Measurements from ENCODE around the gene ALG12. TPM values are rescaled to one million over a fixed set of nuclear protein-coding genes. Genes with fewer than 3 reads are reported as not detected.

The ALG12 gene
- total and polyA plus RNA-seq, 4 donors = 3.0 to 18.7 (median 13.5) TPM

GRCh38 chr22:49922484-49922883 is 4.2 kb upstream of the ALG12 start:
- Histone ChIP-seq H3K9me3 (ENCODE audit: control insufficient read depth, low read length) (no peaks in the 10 kb centered on the region), H3K27me3 (ENCODE audit: control insufficient read depth in 1 of 2, insufficient read depth in 2 of 2, low read length in 1 of 2) (no peaks in the 10 kb centered on the region), H3K36me3 (ENCODE audit: control insufficient read depth in 1 of 2, insufficient read depth in 2 of 2, low read length in 1 of 2) (no peaks in the 10 kb centered on the region), H3K4me1 (ENCODE audit: control insufficient read depth in 1 of 2, insufficient read depth in 2 of 2, low read length in 2 of 2) (no peaks in the 10 kb centered on the region), H3K4me3 (ENCODE audit: low read length in 2 of 2) (no peak overlapping the region), H3K27ac (ENCODE audit: low read depth in 1 of 2, low read length in 2 of 2) (no peak overlapping the region)
- DNase-seq (no peak), ATAC-seq (ENCODE audit: low FRiP score) (no peak)
- WGBS, 2 donors = 92 to 94% methylated on average over 21 to 22 of the region's 22 CpGs
- intact Hi-C loops (cut with DNase I) = loop anchor here in 1 of 2 donors (10.0 kb wide), 2 partner anchors 52 to 282 kb away; partner anchors contain the start of gene SELENOO

- no peaks in the 10 kb centered on the region for H3K36me3 ChIP-seq (ENCODE audit: control insufficient read depth in 1 of 2, insufficient read depth in 2 of 2, low read length in 1 of 2)
- intact Hi-C loops (cut with DNase I) = loop anchor here in 1 of 2 donors (10.0 kb wide), 2 partner anchors 53 to 283 kb away; partner anchors contain the start of gene SELENOO
Observed at GRCh38 chr22:49921508-49922278, 3.5 kb upstream of the ALG12 start.

GRCh38 chr22:49920859-49921258 is 2.6 kb upstream of the ALG12 start:
- DNase-seq = no peak
- intact Hi-C loops (cut with DNase I) = loop anchor here in 1 of 2 donors (10.0 kb wide), 2 partner anchors 54 to 284 kb away; partner anchors contain the start of gene SELENOO
- Histone ChIP-seq H3K4me3 (ENCODE audit: low read length in 2 of 2) (no peak overlapping the region), H3K27me3 (ENCODE audit: control insufficient read depth in 1 of 2, insufficient read depth in 2 of 2, low read length in 1 of 2) (no peaks in the 10 kb centered on the region), H3K4me1 (ENCODE audit: control insufficient read depth in 1 of 2, insufficient read depth in 2 of 2, low read length in 2 of 2) (no peaks in the 10 kb centered on the region), H3K9me3 (ENCODE audit: control insufficient read depth, low read length) (no peaks in the 10 kb centered on the region), H3K27ac (ENCODE audit: low read depth in 1 of 2, low read length in 2 of 2) (no peak overlapping the region), H3K36me3 (ENCODE audit: control insufficient read depth in 1 of 2, insufficient read depth in 2 of 2, low read length in 1 of 2) (no peaks in the 10 kb centered on the region)
- ATAC-seq (ENCODE audit: low FRiP score) = no peak
- 95% methylated on average over 18 of the region's 18 CpGs for WGBS, 2 donors

More at GRCh38 chr22:49921508-49922278, 3.5 kb upstream of the ALG12 start:
- Histone ChIP-seq H3K27me3 (ENCODE audit: control insufficient read depth in 1 of 2, insufficient read depth in 2 of 2, low read length in 1 of 2) (no peaks in the 10 kb centered on the region), H3K4me3 (ENCODE audit: low read length in 2 of 2) (no peak overlapping the region), H3K9me3 (ENCODE audit: control insufficient read depth, low read length) (no peaks in the 10 kb centered on the region), H3K4me1 (ENCODE audit: control insufficient read depth in 1 of 2, insufficient read depth in 2 of 2, low read length in 2 of 2) (no peaks in the 10 kb centered on the region), H3K27ac (ENCODE audit: low read depth in 1 of 2, low read length in 2 of 2) (no peak overlapping the region)
- 90 to 91% methylated on average over 35 of the region's 35 CpGs for WGBS, 2 donors
- ATAC-seq (ENCODE audit: low FRiP score) (no peak), DNase-seq (no peak)

GRCh38 chr22:49918911-49919881 is 958 bp upstream of the ALG12 start:
- peak; percentile 0 for ATAC-seq (ENCODE audit: low FRiP score)
- 36 to 38% methylated on average over 44 to 47 of the region's 47 CpGs for WGBS, 2 donors
- Histone ChIP-seq H3K4me1 (ENCODE audit: control insufficient read depth in 1 of 2, insufficient read depth in 2 of 2, low read length in 2 of 2) (no peaks in the 10 kb centered on the region), H3K27me3 (ENCODE audit: control insufficient read depth in 1 of 2, insufficient read depth in 2 of 2, low read length in 1 of 2) (no peaks in the 10 kb centered on the region), H3K36me3 (ENCODE audit: control insufficient read depth in 1 of 2, insufficient read depth in 2 of 2, low read length in 1 of 2) (no peaks in the 10 kb centered on the region), H3K27ac (ENCODE audit: low read depth in 1 of 2, low read length in 2 of 2) (no peak overlapping the region), H3K4me3 (ENCODE audit: low read length in 2 of 2) (peak overlapping the region; percentile 43 to 44), H3K9me3 (ENCODE audit: control insufficient read depth, low read length) (no peaks in the 10 kb centered on the region)
- intact Hi-C loops (cut with DNase I) = loop anchor here (1.0 to 5.0 kb wide), 3 partner anchors 16 to 66 kb away; partner anchors contain the start of gene ZBED4 (in 1 of the 2)
- peak in 1 of 2 donors; percentile 79 for DNase-seq

GRCh38 chr22:49916831-49917230 is 1.4 kb downstream of the ALG12 start:
- 93 to 95% methylated on average over 11 of the region's 11 CpGs for WGBS, 2 donors
- Histone ChIP-seq H3K27me3 (ENCODE audit: control insufficient read depth in 1 of 2, insufficient read depth in 2 of 2, low read length in 1 of 2) (no peaks in the 10 kb centered on the region), H3K4me3 (ENCODE audit: low read length in 2 of 2) (no peak overlapping the region), H3K4me1 (ENCODE audit: control insufficient read depth in 1 of 2, insufficient read depth in 2 of 2, low read length in 2 of 2) (no peaks in the 10 kb centered on the region), H3K36me3 (ENCODE audit: control insufficient read depth in 1 of 2, insufficient read depth in 2 of 2, low read length in 1 of 2) (peaks cover 0 to 5% of the 10 kb centered on the region in 2 donors), H3K9me3 (ENCODE audit: control insufficient read depth, low read length) (no peaks in the 10 kb centered on the region), H3K27ac (ENCODE audit: low read depth in 1 of 2, low read length in 2 of 2) (no peak overlapping the region)
- intact Hi-C loops (cut with DNase I) = loop anchor here in 1 of 2 donors (5.0 kb wide), 1 partner anchor 60 kb away; no protein-coding TSS in a partner anchor
- ATAC-seq (ENCODE audit: low FRiP score) (no peak), DNase-seq (no peak)

GRCh38 chr22:49915610-49916009 is 2.6 kb downstream of the ALG12 start:
- no peaks in the 10 kb centered on the region for H3K9me3 ChIP-seq (ENCODE audit: control insufficient read depth, low read length)
- H3K27me3 ChIP-seq (ENCODE audit: control insufficient read depth in 1 of 2, insufficient read depth in 2 of 2, low read length in 1 of 2) = no peaks in the 10 kb centered on the region
- H3K4me1 ChIP-seq (ENCODE audit: control insufficient read depth in 1 of 2, insufficient read depth in 2 of 2, low read length in 2 of 2) = no peaks in the 10 kb centered on the region
- no peak overlapping the region for H3K27ac ChIP-seq (ENCODE audit: low read depth in 1 of 2, low read length in 2 of 2)
- DNase-seq (no peak), ATAC-seq (ENCODE audit: low FRiP score) (no peak)
- peaks cover 0 to 5% of the 10 kb centered on the region in 2 donors for H3K36me3 ChIP-seq (ENCODE audit: control insufficient read depth in 1 of 2, insufficient read depth in 2 of 2, low read length in 1 of 2)
- intact Hi-C loops (cut with DNase I) = loop anchor here in 1 of 2 donors (5.0 kb wide), 1 partner anchor 58 kb away; no protein-coding TSS in a partner anchor
- 90 to 93% methylated on average over 12 of the region's 12 CpGs for WGBS, 2 donors
- no peak overlapping the region for H3K4me3 ChIP-seq (ENCODE audit: low read length in 2 of 2)

- no peak for ATAC-seq (ENCODE audit: low FRiP score)
- H3K4me1 ChIP-seq (ENCODE audit: control insufficient read depth in 1 of 2, insufficient read depth in 2 of 2, low read length in 2 of 2) = no peaks in the 10 kb centered on the region
- WGBS, 2 donors = 88 to 92% methylated on average over 12 of the region's 12 CpGs
- no peak overlapping the region for H3K4me3 ChIP-seq (ENCODE audit: low read length in 2 of 2)
- H3K36me3 ChIP-seq (ENCODE audit: control insufficient read depth in 1 of 2, insufficient read depth in 2 of 2, low read length in 1 of 2) = peaks cover 0 to 5% of the 10 kb centered on the region in 2 donors
- intact Hi-C loops (cut with DNase I) = no loop called here
- H3K27ac ChIP-seq (ENCODE audit: low read depth in 1 of 2, low read length in 2 of 2) = no peak overlapping the region
- H3K9me3 ChIP-seq (ENCODE audit: control insufficient read depth, low read length) = no peaks in the 10 kb centered on the region
- no peaks in the 10 kb centered on the region for H3K27me3 ChIP-seq (ENCODE audit: control insufficient read depth in 1 of 2, insufficient read depth in 2 of 2, low read length in 1 of 2)
- DNase-seq = peak in 1 of 2 donors; percentile 73
Observed at GRCh38 chr22:49914256-49914655, 4.0 kb downstream of the ALG12 start.

GRCh38 chr22:49913446-49913845 is 4.8 kb downstream of the ALG12 start:
- intact Hi-C loops (cut with DNase I) = no loop called here
- peaks cover 0 to 7% of the 10 kb centered on the region in 2 donors for H3K36me3 ChIP-seq (ENCODE audit: control insufficient read depth in 1 of 2, insufficient read depth in 2 of 2, low read length in 1 of 2)
- H3K4me1 ChIP-seq (ENCODE audit: control insufficient read depth in 1 of 2, insufficient read depth in 2 of 2, low read length in 2 of 2) = no peaks in the 10 kb centered on the region
- ATAC-seq (ENCODE audit: low FRiP score) (no peak), DNase-seq (no peak)
- WGBS, 2 donors = 96% methylated on average over 14 of the region's 14 CpGs
- no peak overlapping the region for H3K4me3 ChIP-seq (ENCODE audit: low read length in 2 of 2)
- H3K9me3 ChIP-seq (ENCODE audit: control insufficient read depth, low read length) = no peaks in the 10 kb centered on the region
- H3K27me3 ChIP-seq (ENCODE audit: control insufficient read depth in 1 of 2, insufficient read depth in 2 of 2, low read length in 1 of 2) = no peaks in the 10 kb centered on the region
- no peak overlapping the region for H3K27ac ChIP-seq (ENCODE audit: low read depth in 1 of 2, low read length in 2 of 2)

All from aorta (tissue), 5 donors.